ENCODE measurements around the gene GRIN2C. TPM values are rescaled to one million over a fixed set of nuclear protein-coding genes. Genes with fewer than 3 reads are reported as not detected.
A peak's percentile ranks its signal among the peaks of the same experiment; 100 is the strongest.

The GRIN2C gene
- total RNA-seq, 1 donor from 2014 or later, result 1.0 TPM

DNA sequence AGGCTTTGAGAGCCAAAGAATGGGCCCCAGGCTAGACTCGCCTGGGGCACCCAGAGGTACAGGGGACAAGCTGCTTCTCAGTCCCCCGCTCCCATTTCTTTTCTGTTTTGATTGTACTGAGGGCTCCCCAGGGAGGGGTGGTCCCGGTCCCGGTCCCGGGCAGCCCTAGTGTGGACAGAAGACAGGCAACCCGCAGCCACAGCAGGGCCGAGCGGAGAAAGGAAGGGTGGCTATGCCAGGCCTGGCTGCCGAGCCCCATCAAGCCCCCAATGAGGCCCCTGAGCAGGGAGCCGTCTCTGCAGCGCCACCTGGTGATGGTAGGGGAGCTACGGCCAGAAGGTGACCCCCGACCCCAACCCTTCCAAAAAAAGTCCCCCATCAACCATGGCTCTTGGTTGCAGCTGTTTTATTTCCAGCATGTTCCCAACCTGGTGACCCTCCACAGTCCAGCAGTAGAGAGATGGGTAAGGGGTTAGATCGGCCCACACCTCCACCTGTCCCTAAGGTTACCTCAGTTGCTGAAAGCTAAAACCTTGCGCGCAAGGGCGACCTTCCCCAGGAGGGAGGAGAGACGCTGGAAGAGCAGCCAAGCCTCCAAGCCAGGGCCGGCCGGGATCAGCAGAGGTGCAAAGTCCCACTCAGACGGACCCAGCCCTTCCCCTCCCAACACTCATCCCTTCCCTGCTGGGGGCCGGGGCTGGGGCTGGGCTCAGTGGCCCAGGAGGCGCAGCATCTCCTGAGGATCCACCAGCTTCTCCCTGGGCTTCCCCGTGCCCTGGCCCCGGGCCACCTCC lies 2.6 kb upstream of the GRIN2C start:
- DNase-seq (ENCODE audit: low read depth), result no peak
- no peaks in the 10 kb centered on the region for H3K79me2 ChIP-seq (ENCODE audit: insufficient read depth, low read length)
- peaks cover 46% of the 10 kb centered on the region for H4K20me1 ChIP-seq (ENCODE audit: insufficient read depth, low read length)
- no peak overlapping the region for H3K4me2 ChIP-seq (ENCODE audit: low read length)
- H3K36me3 Mint-ChIP-seq (ENCODE audit: low read depth, unreplicated experiment), result peaks cover 12% of the 10 kb centered on the region
- H3K4me1 Mint-ChIP-seq (ENCODE audit: low read depth, unreplicated experiment), result peaks cover 2% of the 10 kb centered on the region
- H3K27me3 Mint-ChIP-seq (ENCODE audit: low read depth, unreplicated experiment), result peaks cover 23% of the 10 kb centered on the region
- H3K9me3 Mint-ChIP-seq (ENCODE audit: unreplicated experiment), result no peaks in the 10 kb centered on the region
- H2AFZ ChIP-seq (ENCODE audit: low read depth, low read length), result no peak overlapping the region
- no peak overlapping the region for H3K27ac Mint-ChIP-seq (ENCODE audit: unreplicated experiment)
- no peak overlapping the region for H3K4me3 ChIP-seq (ENCODE audit: insufficient read depth, low read depth, low read length)
- peak; percentile 41 for TF ChIP-seq EZH2 (IDR thresholded peaks at IDR 0.05; ENCODE audit: insufficient read depth, low read length)
- TF ChIP-seq, protein P1, sequence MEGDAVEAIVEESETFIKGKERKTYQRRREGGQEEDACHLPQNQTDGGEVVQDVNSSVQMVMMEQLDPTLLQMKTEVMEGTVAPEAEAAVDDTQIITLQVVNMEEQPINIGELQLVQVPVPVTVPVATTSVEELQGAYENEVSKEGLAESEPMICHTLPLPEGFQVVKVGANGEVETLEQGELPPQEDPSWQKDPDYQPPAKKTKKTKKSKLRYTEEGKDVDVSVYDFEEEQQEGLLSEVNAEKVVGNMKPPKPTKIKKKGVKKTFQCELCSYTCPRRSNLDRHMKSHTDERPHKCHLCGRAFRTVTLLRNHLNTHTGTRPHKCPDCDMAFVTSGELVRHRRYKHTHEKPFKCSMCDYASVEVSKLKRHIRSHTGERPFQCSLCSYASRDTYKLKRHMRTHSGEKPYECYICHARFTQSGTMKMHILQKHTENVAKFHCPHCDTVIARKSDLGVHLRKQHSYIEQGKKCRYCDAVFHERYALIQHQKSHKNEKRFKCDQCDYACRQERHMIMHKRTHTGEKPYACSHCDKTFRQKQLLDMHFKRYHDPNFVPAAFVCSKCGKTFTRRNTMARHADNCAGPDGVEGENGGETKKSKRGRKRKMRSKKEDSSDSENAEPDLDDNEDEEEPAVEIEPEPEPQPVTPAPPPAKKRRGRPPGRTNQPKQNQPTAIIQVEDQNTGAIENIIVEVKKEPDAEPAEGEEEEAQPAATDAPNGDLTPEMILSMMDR (IDR thresholded peaks at IDR 0.05; ENCODE audit: insufficient read depth, low read depth, low read length), result peak; percentile 48
- no peaks in the 10 kb centered on the region for H3K9me3 ChIP-seq (ENCODE audit: insufficient read depth, low read depth, low read length)
- peaks cover 33% of the 10 kb centered on the region for H3K27me3 ChIP-seq (ENCODE audit: insufficient read depth, low read length)
- no peak overlapping the region for H3K27ac ChIP-seq (ENCODE audit: low read depth, low read length)
- no peak overlapping the region for H3K9ac ChIP-seq (ENCODE audit: low read length)
- no peaks in the 10 kb centered on the region for H3K4me1 ChIP-seq (ENCODE audit: insufficient read depth, low read length)
- H3K4me3 Mint-ChIP-seq (ENCODE audit: unreplicated experiment), result peak overlapping the region; percentile 8
- no peak for FAIRE-seq
- peaks cover 3% of the 10 kb centered on the region for H3K36me3 ChIP-seq (ENCODE audit: insufficient read depth, low read length)

DNA sequence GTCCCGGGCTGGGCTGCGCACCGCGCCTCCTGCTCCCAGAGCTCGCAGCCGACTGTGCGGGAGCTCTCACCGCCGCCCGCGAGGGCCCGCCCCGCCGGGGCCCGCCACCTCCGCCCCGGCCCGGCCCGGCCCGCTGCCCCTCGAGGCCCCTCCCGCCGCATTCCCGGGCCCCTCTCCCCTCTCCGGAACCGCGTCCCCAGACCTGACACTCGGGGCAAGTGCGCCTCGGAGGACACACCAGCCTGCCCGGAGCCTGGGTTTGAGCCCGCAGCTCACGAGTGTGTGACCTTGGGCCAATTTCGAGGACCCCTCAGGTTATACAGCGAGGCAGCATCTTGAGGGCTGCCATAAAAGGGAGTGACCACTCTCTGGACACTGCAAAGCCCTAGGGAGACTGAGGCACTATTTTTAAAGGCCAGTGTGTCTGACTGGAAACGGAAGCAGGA lies 2.0 kb upstream of the GRIN2C start:
- Mint-ChIP-seq H3K4me1 (ENCODE audit: low read depth, unreplicated experiment) (peaks cover 2% of the 10 kb centered on the region), H3K9me3 (ENCODE audit: unreplicated experiment) (no peaks in the 10 kb centered on the region), H3K4me3 (ENCODE audit: unreplicated experiment) (peak overlapping the region; percentile 8), H3K27me3 (ENCODE audit: low read depth, unreplicated experiment) (peaks cover 30% of the 10 kb centered on the region), H3K27ac (ENCODE audit: unreplicated experiment) (no peak overlapping the region), H3K36me3 (ENCODE audit: low read depth, unreplicated experiment) (peaks cover 16% of the 10 kb centered on the region)
- Histone ChIP-seq H3K4me3 (ENCODE audit: insufficient read depth, low read depth, low read length) (no peak overlapping the region), H2AFZ (ENCODE audit: low read depth, low read length) (no peak overlapping the region), H3K27ac (ENCODE audit: low read depth, low read length) (no peak overlapping the region), H3K36me3 (ENCODE audit: insufficient read depth, low read length) (peaks cover 3% of the 10 kb centered on the region), H3K4me2 (ENCODE audit: low read length) (no peak overlapping the region), H3K4me1 (ENCODE audit: insufficient read depth, low read length) (no peaks in the 10 kb centered on the region), H3K9me3 (ENCODE audit: insufficient read depth, low read depth, low read length) (no peaks in the 10 kb centered on the region), H3K79me2 (ENCODE audit: insufficient read depth, low read length) (no peaks in the 10 kb centered on the region), H3K9ac (ENCODE audit: low read length) (no peak overlapping the region), H4K20me1 (ENCODE audit: insufficient read depth, low read length) (peaks cover 46% of the 10 kb centered on the region), H3K27me3 (ENCODE audit: insufficient read depth, low read length) (peaks cover 39% of the 10 kb centered on the region)
- FAIRE-seq (no peak), DNase-seq (ENCODE audit: low read depth) (no peak)
- TF ChIP-seq, protein P1 (IDR thresholded peaks at IDR 0.05; ENCODE audit: insufficient read depth, low read depth, low read length), result no peak
- peak; percentile 84 for TF ChIP-seq EZH2 (IDR thresholded peaks at IDR 0.05; ENCODE audit: insufficient read depth, low read length)
